Endothelial cell (in vitro differentiated cells): Measurements from ENCODE around the gene FAM222A. TPM values are rescaled to one million over a fixed set of nuclear protein-coding genes. Genes with fewer than 3 reads are reported as not detected.

ENCODE experiments used
- DNase-seq: peaks from one replicate; pipeline ENCODE4 v3.0.0; 2021; ENCODE audit warnings: low spot score
- H3K27ac Mint-ChIP-seq: one replicate; pipeline ENCODE4 v1.8.0; 2021; ENCODE audit warnings: mixed read lengths, inconsistent platforms; ENCODE audit not compliant: unreplicated experiment
- H3K27me3 Mint-ChIP-seq: one replicate; pipeline ENCODE4 v1.8.0; 2021; ENCODE audit warnings: mild to moderate bottlenecking, moderate library complexity, mixed read lengths, inconsistent platforms; ENCODE audit not compliant: unreplicated experiment
- H3K36me3 Mint-ChIP-seq: one replicate; pipeline ENCODE4 v1.8.0; 2021; ENCODE audit warnings: mild to moderate bottlenecking, low read depth, mixed read lengths, inconsistent platforms; ENCODE audit not compliant: unreplicated experiment
- H3K4me1 Mint-ChIP-seq: one replicate; pipeline ENCODE4 v1.8.0; 2021; ENCODE audit warnings: mild to moderate bottlenecking, mixed read lengths, inconsistent platforms; ENCODE audit not compliant: unreplicated experiment
- H3K4me3 Mint-ChIP-seq: one replicate; pipeline ENCODE4 v1.8.0; 2021; ENCODE audit warnings: mild to moderate bottlenecking, mixed read lengths, inconsistent platforms; ENCODE audit not compliant: unreplicated experiment
- H3K9me3 Mint-ChIP-seq: one replicate; pipeline ENCODE4 v1.8.0; 2021; ENCODE audit warnings: mixed read lengths, inconsistent platforms; ENCODE audit not compliant: unreplicated experiment
- CTCF ChIP-seq: fragments of 200-600 bp; sonication (generic); IDR thresholded peaks from one replicate; pipeline ENCODE4 v1.5.0; 2021; ENCODE audit warnings: antibody characterized with exemption; ENCODE audit not compliant: unreplicated experiment
- total RNA-seq: library from RNA; stranded (reverse); fragmentation: NEBNext Ultra II Directional; extraction: Animal tissue kit (Norgen Biotek cat#: 25700); gene quantifications from one replicate; pipeline ENCODE4 v1.2.1, GENCODE V29; 2021; ENCODE audit not compliant: unreplicated experiment

FAM222A gene
- total RNA-seq, 1 donor from 2014 or later = 14.2 TPM

GRCh38 chr12:109706747-109707469 lies 6.7 kb upstream of the FAM222A start:
- Mint-ChIP-seq H3K4me1 (no peaks in the 10 kb centered on the region), H3K36me3 (no peaks in the 10 kb centered on the region), H3K27me3 (peaks cover 4% of the 10 kb centered on the region), H3K27ac (no peak overlapping the region), H3K9me3 (no peaks in the 10 kb centered on the region), H3K4me3 (no peak overlapping the region)
- DNase-seq = no peak
- no peak for TF ChIP-seq CTCF

GRCh38 chr12:109707470-109707821 lies 6.2 kb upstream of the FAM222A start:
- TF ChIP-seq CTCF = no peak
- no peaks in the 10 kb centered on the region for H3K4me1 Mint-ChIP-seq
- H3K27me3 Mint-ChIP-seq = peaks cover 6% of the 10 kb centered on the region
- H3K27ac Mint-ChIP-seq = no peak overlapping the region
- no peak for DNase-seq
- H3K9me3 Mint-ChIP-seq = no peaks in the 10 kb centered on the region
- H3K4me3 Mint-ChIP-seq = no peak overlapping the region
- H3K36me3 Mint-ChIP-seq = no peaks in the 10 kb centered on the region

- TF ChIP-seq CTCF = no peak
- no peaks in the 10 kb centered on the region for H3K9me3 Mint-ChIP-seq
- no peaks in the 10 kb centered on the region for H3K36me3 Mint-ChIP-seq
- no peak for DNase-seq
- no peak overlapping the region for H3K27ac Mint-ChIP-seq
- no peak overlapping the region for H3K4me3 Mint-ChIP-seq
- H3K4me1 Mint-ChIP-seq = no peaks in the 10 kb centered on the region
- peaks cover 5% of the 10 kb centered on the region for H3K27me3 Mint-ChIP-seq
These were observed 4.7 kb upstream of the FAM222A start for GRCh38 chr12:109708939-109709338.

- no peaks in the 10 kb centered on the region for H3K36me3 Mint-ChIP-seq
- no peak overlapping the region for H3K4me3 Mint-ChIP-seq
These were observed 4.1 kb upstream of the FAM222A start for GRCh38 chr12:109709401-109709991.

More at GRCh38 chr12:109709401-109709991, 4.1 kb upstream of the FAM222A start:
- Mint-ChIP-seq H3K9me3 (no peaks in the 10 kb centered on the region), H3K4me1 (no peaks in the 10 kb centered on the region), H3K27me3 (peaks cover 5% of the 10 kb centered on the region), H3K27ac (no peak overlapping the region)
- no peak for DNase-seq
- TF ChIP-seq CTCF = no peak
